Stomach (tissue), 9 donors: Measurements from ENCODE around the gene ZNF768. TPM values are rescaled to one million over a fixed set of nuclear protein-coding genes. Genes with fewer than 3 reads are reported as not detected.

Experiments
- DNase-seq, 2 donors: peaks; one replicate each; pipeline versions ENCODE4 v3.0.0 to v3.0.0-alpha.2; 2013 to 2019
- H3K27ac ChIP-seq, 5 donors: fragments of 200-600 bp in 4 of 5; sonication (generic) in 4 of 5; one replicate each; pipeline ENCODE4 v1.5.1; 2013 to 2019; ENCODE audit warnings: mild to moderate bottlenecking in 1 of 5, moderate library complexity in 1 of 5
- H3K27me3 ChIP-seq, 3 donors: fragments of 200-600 bp; sonication (generic); one replicate each; pipeline ENCODE4 v1.5.1; 2017 to 2019; ENCODE audit warnings: mixed run types in 1 of 3
- H3K36me3 ChIP-seq, 4 donors: fragments of 200-600 bp; sonication (generic); 1 replicate in 3 of 4; 2 replicates in 1 of 4; pipeline ENCODE4 v1.5.1; 2016 to 2019
- H3K4me1 ChIP-seq, 4 donors: fragments of 200-600 bp; sonication (generic); one replicate each; pipeline ENCODE4 v1.5.1; 2016 to 2019
- H3K4me3 ChIP-seq, 4 donors: fragments of 200-600 bp; sonication (generic) in 3 of 4; one replicate each; pipeline ENCODE4 v1.5.1; 2016 to 2019; ENCODE audit warnings: mild to moderate bottlenecking in 1 of 4
- H3K9me3 ChIP-seq, 4 donors: fragments of 200-600 bp; sonication (generic); one replicate each; pipeline ENCODE4 v1.5.1; 2016 to 2019
- EP300 ChIP-seq: sonication (generic); formaldehyde crosslinking; IDR thresholded peaks from one replicate; pipeline ENCODE4 v1.6.1; 2017; ENCODE audit warnings: antibody characterized with exemption
- POLR2A ChIP-seq, 4 donors: fragments of 450-650 bp; IDR thresholded peaks; one replicate each; pipeline ENCODE4 v1.6.1; 2016; ENCODE audit warnings: antibody characterized with exemption in 4 of 4, control low read depth in 2 of 4, mild to moderate bottlenecking in 1 of 4, moderate library complexity in 1 of 4
- POLR2AphosphoS5 ChIP-seq, 3 donors: sonication (generic); formaldehyde crosslinking; IDR thresholded peaks; one replicate each; pipeline ENCODE4 v1.6.1; 2016; ENCODE audit warnings: antibody characterized with exemption in 3 of 3
- WGBS, 5 donors: extraction: QIAGEN DNeasy Blood & Tissue Kit in 3 of 5; methylation state at CpG; one replicate each; pipeline versions ENCODE4 v1.1.5 to v1.1.7; 2013 to 2018; 5-methylcytosine and 5-hydroxymethylcytosine counted together
- intact Hi-C: fragments of 100-400 bp; cut with DNase I; formaldehyde crosslinking; loops from one replicate; pipeline ENCODE4 v1.15.1; 2023; ENCODE audit warnings: low total_unique reads
- polyA plus RNA-seq, 3 donors: library from polyadenylated mRNA; stranded (reverse); fragments of 200-250 nt; gene quantifications; one replicate each; pipeline ENCODE4 v1.2.3, GENCODE V29; 2013
- total RNA-seq, 5 donors: library from RNA; depleted of rRNA; stranded (reverse); fragments of >200 nt; gene quantifications; one replicate each; pipeline versions ENCODE4 v1.1.0 to v1.2.3, GENCODE V29; 2014 to 2016
- TF ChIP-seq, protein P1 (sequence below), 7 experiments: fragments of 450-650 bp in 4 of 7; fragments of 200-600 bp in 3 of 7; sonication (generic) in 3 of 7; IDR thresholded peaks; one replicate each; pipeline ENCODE4 v1.5.1; 2016 to 2019; ENCODE audit warnings: antibody characterized with exemption in 7 of 7, control low read depth in 2 of 7, mild to moderate bottlenecking in 1 of 7
- donor health status: healthy with polysubstance abuse.
- donor health status: Bipolar disorder and iron deficiency.
- donor health status: healthy.

The ZNF768 gene
- total and polyA plus RNA-seq, 8 donors: 11.9 to 75.0 (median 31.3) TPM

DNA sequence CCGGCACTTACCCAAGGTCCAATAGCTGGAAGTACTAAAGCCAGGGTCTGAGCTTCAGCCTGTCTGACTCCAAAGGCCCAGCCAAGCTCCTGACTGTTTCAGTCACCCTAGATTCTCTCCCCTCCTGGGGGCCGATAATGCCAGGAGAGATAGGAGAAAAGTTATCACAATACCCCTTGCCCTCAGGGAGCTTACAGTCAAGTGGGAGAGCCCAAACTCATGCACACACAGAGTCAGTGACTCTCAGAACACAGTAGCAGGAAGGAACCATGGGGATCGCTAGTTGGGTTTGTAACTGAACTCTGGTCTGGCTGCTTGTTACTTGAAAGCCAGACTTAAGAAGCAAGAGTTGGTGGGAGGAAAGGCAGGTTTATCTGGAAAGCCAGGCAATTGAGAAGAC, 14.9 kb downstream of the ZNF768 start:
- Histone ChIP-seq H3K27me3 (no peaks in the 10 kb centered on the region), H3K36me3 (peaks cover 0 to 58% (median 2%) of the 10 kb centered on the region in 4 donors), H3K9me3 (no peaks in the 10 kb centered on the region), H3K4me3 (no peak overlapping the region), H3K27ac (no peak overlapping the region), H3K4me1 (no peaks in the 10 kb centered on the region)
- TF ChIP-seq POLR2A (IDR thresholded peaks at IDR 0.05) (no peak), POLR2AphosphoS5 (IDR thresholded peaks at IDR 0.05) (no peak), EP300 (no peak)
- TF ChIP-seq, protein P1, sequence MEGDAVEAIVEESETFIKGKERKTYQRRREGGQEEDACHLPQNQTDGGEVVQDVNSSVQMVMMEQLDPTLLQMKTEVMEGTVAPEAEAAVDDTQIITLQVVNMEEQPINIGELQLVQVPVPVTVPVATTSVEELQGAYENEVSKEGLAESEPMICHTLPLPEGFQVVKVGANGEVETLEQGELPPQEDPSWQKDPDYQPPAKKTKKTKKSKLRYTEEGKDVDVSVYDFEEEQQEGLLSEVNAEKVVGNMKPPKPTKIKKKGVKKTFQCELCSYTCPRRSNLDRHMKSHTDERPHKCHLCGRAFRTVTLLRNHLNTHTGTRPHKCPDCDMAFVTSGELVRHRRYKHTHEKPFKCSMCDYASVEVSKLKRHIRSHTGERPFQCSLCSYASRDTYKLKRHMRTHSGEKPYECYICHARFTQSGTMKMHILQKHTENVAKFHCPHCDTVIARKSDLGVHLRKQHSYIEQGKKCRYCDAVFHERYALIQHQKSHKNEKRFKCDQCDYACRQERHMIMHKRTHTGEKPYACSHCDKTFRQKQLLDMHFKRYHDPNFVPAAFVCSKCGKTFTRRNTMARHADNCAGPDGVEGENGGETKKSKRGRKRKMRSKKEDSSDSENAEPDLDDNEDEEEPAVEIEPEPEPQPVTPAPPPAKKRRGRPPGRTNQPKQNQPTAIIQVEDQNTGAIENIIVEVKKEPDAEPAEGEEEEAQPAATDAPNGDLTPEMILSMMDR (IDR thresholded peaks at IDR 0.05): no peak
- intact Hi-C loops: no loop called here
- 89 to 98% (median 95%) methylated on average over 3 of the region's 3 CpGs for WGBS, 5 donors
- no peak for DNase-seq

DNA sequence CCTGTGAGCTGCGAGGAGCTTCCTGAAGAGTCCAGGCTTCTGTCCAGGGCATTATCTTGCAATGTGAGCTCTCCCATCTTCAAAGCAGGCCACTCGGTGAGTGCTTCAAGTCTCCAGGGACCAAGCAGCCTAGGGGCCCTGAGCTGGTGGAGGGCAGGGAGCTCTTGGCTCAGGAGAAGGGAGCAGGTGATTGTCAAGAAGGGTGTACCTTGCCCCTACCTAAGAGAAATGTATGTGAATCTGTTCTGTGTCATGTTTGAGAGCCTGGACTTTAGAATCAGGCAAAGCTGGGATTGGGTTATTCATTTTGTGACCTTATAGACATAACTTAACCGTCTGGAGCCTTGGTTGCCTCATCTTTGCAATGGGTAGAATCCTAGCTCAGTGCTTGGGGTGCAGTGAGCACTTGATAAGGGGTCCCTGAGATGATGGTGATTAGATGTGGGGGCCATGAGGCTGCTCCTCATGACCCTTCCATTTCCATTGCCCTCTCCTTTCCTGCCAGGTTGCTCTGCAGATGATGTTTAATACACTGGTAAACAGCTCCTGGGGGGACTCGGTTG, 15.9 kb downstream of the ZNF768 start:
- Histone ChIP-seq H3K36me3 (peaks cover 0 to 52% (median 0%) of the 10 kb centered on the region in 4 donors), H3K27ac (no peak overlapping the region), H3K27me3 (no peaks in the 10 kb centered on the region), H3K9me3 (no peaks in the 10 kb centered on the region), H3K4me3 (no peak overlapping the region), H3K4me1 (no peaks in the 10 kb centered on the region)
- intact Hi-C loops: no loop called here
- no peak for DNase-seq
- TF ChIP-seq, protein P1 (IDR thresholded peaks at IDR 0.05): no peak
- TF ChIP-seq POLR2A (IDR thresholded peaks at IDR 0.05) (no peak), EP300 (no peak), POLR2AphosphoS5 (IDR thresholded peaks at IDR 0.05) (no peak)
- 65 to 85% (median 78%) methylated on average over 3 to 4 of the region's 4 CpGs for WGBS, 5 donors

GRCh38 chr16:30509081-30509765, 17.1 kb downstream of the ZNF768 start:
- Histone ChIP-seq H3K4me3 (no peak overlapping the region), H3K36me3 (peaks cover 0 to 50% (median 0%) of the 10 kb centered on the region in 4 donors), H3K9me3 (no peaks in the 10 kb centered on the region), H3K27ac (no peak overlapping the region), H3K27me3 (no peaks in the 10 kb centered on the region), H3K4me1 (no peaks in the 10 kb centered on the region)
- no peak for TF ChIP-seq POLR2AphosphoS5 (IDR thresholded peaks at IDR 0.05)
- TF ChIP-seq, protein P1 (IDR thresholded peaks at IDR 0.05): no peak
- no peak for TF ChIP-seq EP300
- no peak for TF ChIP-seq POLR2A (IDR thresholded peaks at IDR 0.05)
- DNase-seq: no peak
- intact Hi-C loops: no loop called here
- 46 to 59% (median 53%) methylated on average over 4 of the region's 4 CpGs for WGBS, 5 donors

GRCh38 chr16:30503403-30504296, 22.7 kb downstream of the ZNF768 start:
- H3K27ac ChIP-seq: no peak overlapping the region
- no peak overlapping the region for H3K4me3 ChIP-seq
- H3K27me3 ChIP-seq: no peaks in the 10 kb centered on the region
- H3K9me3 ChIP-seq: no peaks in the 10 kb centered on the region
- intact Hi-C loops: no loop called here
- WGBS, 5 donors: 78 to 87% (median 80%) methylated on average over 6 of the region's 6 CpGs
- H3K4me1 ChIP-seq: no peaks in the 10 kb centered on the region
- no peak for DNase-seq
- TF ChIP-seq POLR2A (IDR thresholded peaks at IDR 0.05): no peak
- TF ChIP-seq, protein P1 (IDR thresholded peaks at IDR 0.05): no peak
- TF ChIP-seq EP300: no peak
- no peak for TF ChIP-seq POLR2AphosphoS5 (IDR thresholded peaks at IDR 0.05)
- peaks cover 0 to 23% (median 1%) of the 10 kb centered on the region in 4 donors for H3K36me3 ChIP-seq
